K562 (cell line): Measurements from ENCODE around the gene TMEM120A. TPM values are rescaled to one million over a fixed set of nuclear protein-coding genes. Genes with fewer than 3 reads are reported as not detected.

Experiments
- EGR1 ChIP-seq: fragments of 450-650 bp; conservative IDR thresholded peaks from 2 replicates; pipeline ENCODE4 v1.6.1; 2017; ENCODE audit warnings: mild to moderate bottlenecking
- JUND ChIP-seq, 2 experiments: IDR thresholded peaks; 2 replicates in 1 of 2; 3 replicates in 1 of 2; pipeline ENCODE4 v1.6.1; 2011; ENCODE audit warnings: borderline replicate concordance in 2 of 2, low read depth in 2 of 2, low read length in 2 of 2, improper control_type of control experiment in 1 of 2, missing biosample characterization in 1 of 2, missing genetic modification characterization in 1 of 2, missing genetic modification reagents in 1 of 2
- MECOM ChIP-seq: fragments of 250-450 bp; sonication (Bioruptor Pico); IDR thresholded peaks from 2 replicates; pipeline ENCODE4 v1.8.0; 2022; ENCODE audit warnings: inconsistent platforms
- MYBL2 ChIP-seq, 2 experiments: fragments of 450-650 bp in 1 of 2; sonication (generic) in 1 of 2; formaldehyde crosslinking in 1 of 2; IDR thresholded peaks; 2 replicates each; pipeline versions ENCODE4 v1.6.1 to v1.8.1; 2017 to 2022; ENCODE audit warnings: borderline replicate concordance in 1 of 2, inconsistent platforms in 1 of 2, low read depth in 1 of 2, mild to moderate bottlenecking in 1 of 2, missing genetic modification reagents in 1 of 2, moderate library complexity in 1 of 2
- PBX2 ChIP-seq, 2 experiments: IDR thresholded peaks in 1 of 2; conservative IDR thresholded peaks in 1 of 2; 2 replicates each; pipeline ENCODE4 v1.6.1; 2016; ENCODE audit warnings: low read depth in 2 of 2, mild to moderate bottlenecking in 1 of 2, missing compliant biosample characterization in 1 of 2, missing genetic modification characterization in 1 of 2, moderate library complexity in 1 of 2
- SNAPC5 ChIP-seq: fragments of 250-450 bp; sonication (Bioruptor Pico); IDR thresholded peaks from 2 replicates; pipeline ENCODE4 v1.8.0; 2021; ENCODE audit warnings: moderate library complexity, mild to moderate bottlenecking, inconsistent platforms
- TFE3 ChIP-seq: fragments of 450-650 bp; formaldehyde crosslinking; IDR thresholded peaks from 2 replicates; pipeline ENCODE4 v1.4.0; 2020; ENCODE audit warnings: mild to moderate bottlenecking, mixed read lengths
- UBTF ChIP-seq, 2 experiments: IDR thresholded peaks; 2 replicates each; pipeline ENCODE4 v1.6.1; 2012; ENCODE audit warnings: improper control_type of control experiment in 2 of 2, low read depth in 2 of 2, low read length in 2 of 2, borderline replicate concordance in 1 of 2
- ZBTB34 ChIP-seq: fragments of 250-450 bp; sonication (Bioruptor Pico); IDR thresholded peaks from 2 replicates; pipeline ENCODE4 v1.8.0; 2021; ENCODE audit warnings: mild to moderate bottlenecking, moderate library complexity
- ZHX1 ChIP-seq: fragments of 150-350 bp; conservative IDR thresholded peaks from 2 replicates; pipeline ENCODE4 v1.6.1; 2014; ENCODE audit warnings: low read length
- polyA plus RNA-seq, 8 experiments: library from polyadenylated mRNA; depleted of rRNA in 4 of 8; stranded (reverse) in 5 of 8; unstranded in 3 of 8; fragments of >200 nt; fragmentation: Nextera tagmentation in 2 of 8; fragmentation: Illumina TruSeq in 1 of 8; extraction: Ambion mirVana in 2 of 8; extraction: Trizol in 1 of 8; gene quantifications; 2 replicates each; pipeline versions ENCODE4 v1.2.1 to v1.2.3, GENCODE V29; 2011 to 2014; ENCODE audit warnings: inconsistent platforms in 1 of 8, missing spikeins in 1 of 8
- total RNA-seq, 7 experiments: library from RNA; depleted of rRNA in 6 of 7; stranded (reverse); fragments of >200 nt in 6 of 7; fragmentation: Illumina TruSeq in 2 of 7; extraction: Trizol in 2 of 7; gene quantifications; 2 replicates each; pipeline versions ENCODE4 v1.2.1 to v1.2.3, GENCODE V29; 2011 to 2021; ENCODE audit warnings: low replicate concordance in 1 of 7

The TMEM120A gene
- total and polyA plus RNA-seq, 9 of the 15 experiments (the other 6 are each of a cell fraction or from before 2014, with no cell fraction given), result 2.3 to 90.2 (median 22.9) TPM

- TF ChIP-seq UBTF (IDR thresholded peaks at IDR 0.05; ENCODE audit: borderline replicate concordance in 1 of 2, low read depth in 2 of 2, low read length in 2 of 2) (0 out of 4 replicates have a peak, but pooled peaks of 1 of the 2 experiments have one; percentile 40), MYBL2 (IDR thresholded peaks at IDR 0.05; ENCODE audit: low read depth) (no peak), MYBL2 (CRISPR knock-in tag; IDR thresholded peaks at IDR 0.05; ENCODE audit: borderline replicate concordance) (no peak), MECOM (peak; percentile 77), TFE3 (CRISPR knock-in tag) (peak; percentile 29), EGR1 (no peak), ZBTB34 (CRISPR knock-in tag) (no peak), ZHX1 (no peak), JUND (IDR thresholded peaks at IDR 0.05; ENCODE audit: borderline replicate concordance, low read depth, low read length) (peak; percentile 96), JUND (tag; IDR thresholded peaks at IDR 0.05; ENCODE audit: borderline replicate concordance, low read depth, low read length) (peak; percentile 95; the same call in 2 of the 3 replicates), PBX2 (CRISPR knock-in tag; IDR thresholded peaks at IDR 0.05; ENCODE audit: low read depth) (no peak), PBX2 (tag; conservative IDR thresholded peaks at IDR 0.05; ENCODE audit: low read depth) (no peak), SNAPC5 (CRISPR knock-in tag) (no peak)
Observed at GRCh38 chr7:75937958-75938786, 56.2 kb downstream of the TMEM120A start (continued).
